ENCODE results near the gene ZEB1. TPM values are rescaled to one million over a fixed set of nuclear protein-coding genes. Genes with fewer than 3 reads are reported as not detected.

The ZEB1 gene
- total RNA-seq, 1 experiment from 2014 or later: 1.4 TPM

- TF ChIP-seq CTCF (conservative IDR thresholded peaks at IDR 0.05) (no peak), EZH2 (IDR thresholded peaks at IDR 0.05; ENCODE audit: low read depth) (no peak)
- DNase-seq: no peak
- CTCF ChIA-PET: interaction anchor here (0.5 kb wide), 1 partner anchor 575 kb away, joined by 7 read pairs; no protein-coding TSS in a partner anchor
- Histone ChIP-seq H3K79me2 (ENCODE audit: low read depth) (no peaks in the 10 kb centered on the region), H3K4me1 (replicated peaks; ENCODE audit: insufficient read depth) (peaks cover under 1% of the 10 kb centered on the region; the same call in 1 of the 2 replicates), H2AFZ (no peak overlapping the region), H3K9me2 (ENCODE audit: insufficient read depth) (no peaks in the 10 kb centered on the region), H3K36me3 (ENCODE audit: low read depth) (no peaks in the 10 kb centered on the region), H3K4me2 (no peak overlapping the region), H3K27ac (no peak overlapping the region), H3K27me3 (ENCODE audit: insufficient read depth, low read depth) (no peaks in the 10 kb centered on the region), H4K20me1 (ENCODE audit: insufficient read depth) (no peaks in the 10 kb centered on the region), H3F3A (ENCODE audit: insufficient read depth, low read depth) (no peaks in the 10 kb centered on the region), H3K9me3 (ENCODE audit: insufficient read depth, low read depth) (no peaks in the 10 kb centered on the region), H3K4me3 (no peak overlapping the region)
- BruUV-seq (replicated peaks): no TSS peak
- intact Hi-C loops (cut with micrococcal nuclease; ENCODE audit: unreplicated experiment): no loop called here
- POLR2A ChIA-PET (ENCODE audit: unreplicated experiment): no interaction called here
Observed at GRCh38 chr10:31304291-31304970, 14.6 kb upstream of the ZEB1 start.

- BruUV-seq (replicated peaks): no TSS peak
- Histone ChIP-seq H3K4me3 (no peak overlapping the region), H3K4me2 (no peak overlapping the region), H2AFZ (no peak overlapping the region), H3K4me1 (replicated peaks; ENCODE audit: insufficient read depth) (no peaks in the 10 kb centered on the region; the same call in 1 of the 2 replicates), H3K27ac (no peak overlapping the region), H3K27me3 (ENCODE audit: insufficient read depth, low read depth) (no peaks in the 10 kb centered on the region), H3K36me3 (ENCODE audit: low read depth) (no peaks in the 10 kb centered on the region), H3K9me3 (ENCODE audit: insufficient read depth, low read depth) (no peaks in the 10 kb centered on the region), H3K9me2 (ENCODE audit: insufficient read depth) (no peaks in the 10 kb centered on the region), H3F3A (ENCODE audit: insufficient read depth, low read depth) (no peaks in the 10 kb centered on the region), H3K79me2 (ENCODE audit: low read depth) (peaks cover 6% of the 10 kb centered on the region; the same call in 1 of the 2 replicates), H4K20me1 (ENCODE audit: insufficient read depth) (no peaks in the 10 kb centered on the region)
- ChIA-PET CTCF (no interaction called here), POLR2A (ENCODE audit: unreplicated experiment) (no interaction called here)
- TF ChIP-seq EZH2 (IDR thresholded peaks at IDR 0.05; ENCODE audit: low read depth) (no peak), CTCF (conservative IDR thresholded peaks at IDR 0.05) (no peak)
- DNase-seq: no peak
- intact Hi-C loops (cut with micrococcal nuclease; ENCODE audit: unreplicated experiment): no loop called here
Observed at GRCh38 chr10:31313396-31313795, 5.6 kb upstream of the ZEB1 start.

- CTCF ChIA-PET: no interaction called here
- Histone ChIP-seq H3K4me3 (no peak overlapping the region), H3K4me2 (no peak overlapping the region), H4K20me1 (ENCODE audit: insufficient read depth) (no peaks in the 10 kb centered on the region), H2AFZ (no peak overlapping the region), H3K36me3 (ENCODE audit: low read depth) (no peaks in the 10 kb centered on the region), H3K4me1 (replicated peaks; ENCODE audit: insufficient read depth) (no peaks in the 10 kb centered on the region; the same call in 1 of the 2 replicates), H3F3A (ENCODE audit: insufficient read depth, low read depth) (no peaks in the 10 kb centered on the region), H3K79me2 (ENCODE audit: low read depth) (peaks cover 6% of the 10 kb centered on the region; the same call in 1 of the 2 replicates), H3K27me3 (ENCODE audit: insufficient read depth, low read depth) (no peaks in the 10 kb centered on the region), H3K9me2 (ENCODE audit: insufficient read depth) (no peaks in the 10 kb centered on the region), H3K27ac (no peak overlapping the region), H3K9me3 (ENCODE audit: insufficient read depth, low read depth) (no peaks in the 10 kb centered on the region)
- TF ChIP-seq EZH2 (IDR thresholded peaks at IDR 0.05; ENCODE audit: low read depth) (no peak), CTCF (conservative IDR thresholded peaks at IDR 0.05) (no peak)
- no TSS peak for BruUV-seq (replicated peaks)
- intact Hi-C loops (cut with micrococcal nuclease; ENCODE audit: unreplicated experiment): no loop called here
- POLR2A ChIA-PET (ENCODE audit: unreplicated experiment): no interaction called here
- no peak for DNase-seq
Observed at GRCh38 chr10:31314256-31315150, 4.5 kb upstream of the ZEB1 start.

All from PC-9 (cell line).